Prostate gland (tissue), 2 donors: ENCODE data around the gene CLPTM1L.

Source experiments
- POLR2A ChIP-seq: fragments of 450-650 bp; IDR thresholded peaks from one replicate; pipeline ENCODE4 v1.6.1; 2016; ENCODE audit warnings: antibody characterized with exemption, mild to moderate bottlenecking
- POLR2AphosphoS5 ChIP-seq: sonication (generic); formaldehyde crosslinking; IDR thresholded peaks from one replicate; pipeline ENCODE4 v1.6.1; 2017; ENCODE audit warnings: antibody characterized with exemption
- TF ChIP-seq, protein P1 (sequence below), 4 experiments: fragments of 200-600 bp in 2 of 4; fragments of 450-650 bp in 2 of 4; sonication (generic) in 2 of 4; IDR thresholded peaks; 1 replicate in 3 of 4; 2 replicates in 1 of 4; pipeline ENCODE4 v1.5.1; 2016 to 2019; ENCODE audit warnings: antibody characterized with exemption in 4 of 4, mild to moderate bottlenecking in 2 of 4, moderate library complexity in 2 of 4

DNA sequence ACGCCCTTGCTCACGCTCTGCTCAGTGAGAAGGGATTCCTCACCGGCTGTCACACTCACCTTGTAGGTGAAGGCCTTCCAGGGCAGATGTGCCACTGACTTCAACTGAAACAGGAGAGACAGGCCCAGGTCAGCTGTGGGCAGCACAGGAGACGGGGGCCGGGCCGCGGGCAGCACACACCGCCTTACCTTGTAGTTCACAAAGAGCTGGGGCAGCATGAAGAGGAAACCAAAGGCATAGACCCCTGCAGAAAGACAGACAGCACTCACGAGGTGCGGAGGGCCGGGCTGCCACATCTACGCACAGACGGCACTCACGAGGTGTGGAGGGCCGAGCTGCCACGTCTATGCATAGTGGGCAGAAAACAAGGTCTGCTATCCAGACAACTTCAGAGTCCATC lies 23.3 kb downstream of the CLPTM1L start:
- TF ChIP-seq POLR2AphosphoS5 (no peak), POLR2A (no peak)
- TF ChIP-seq, protein P1, sequence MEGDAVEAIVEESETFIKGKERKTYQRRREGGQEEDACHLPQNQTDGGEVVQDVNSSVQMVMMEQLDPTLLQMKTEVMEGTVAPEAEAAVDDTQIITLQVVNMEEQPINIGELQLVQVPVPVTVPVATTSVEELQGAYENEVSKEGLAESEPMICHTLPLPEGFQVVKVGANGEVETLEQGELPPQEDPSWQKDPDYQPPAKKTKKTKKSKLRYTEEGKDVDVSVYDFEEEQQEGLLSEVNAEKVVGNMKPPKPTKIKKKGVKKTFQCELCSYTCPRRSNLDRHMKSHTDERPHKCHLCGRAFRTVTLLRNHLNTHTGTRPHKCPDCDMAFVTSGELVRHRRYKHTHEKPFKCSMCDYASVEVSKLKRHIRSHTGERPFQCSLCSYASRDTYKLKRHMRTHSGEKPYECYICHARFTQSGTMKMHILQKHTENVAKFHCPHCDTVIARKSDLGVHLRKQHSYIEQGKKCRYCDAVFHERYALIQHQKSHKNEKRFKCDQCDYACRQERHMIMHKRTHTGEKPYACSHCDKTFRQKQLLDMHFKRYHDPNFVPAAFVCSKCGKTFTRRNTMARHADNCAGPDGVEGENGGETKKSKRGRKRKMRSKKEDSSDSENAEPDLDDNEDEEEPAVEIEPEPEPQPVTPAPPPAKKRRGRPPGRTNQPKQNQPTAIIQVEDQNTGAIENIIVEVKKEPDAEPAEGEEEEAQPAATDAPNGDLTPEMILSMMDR (IDR thresholded peaks at IDR 0.05): no peak
